A549 (cell line): ENCODE results near the gene ATP13A1.

Experiments used
- BHLHE40 ChIP-seq: IDR thresholded peaks from 2 replicates; pipeline ENCODE4 v1.6.1; 2012; ENCODE audit warnings: low read depth, low read length, inconsistent platforms
- ESRRA ChIP-seq: fragments of 150-350 bp; IDR thresholded peaks from 2 replicates; pipeline ENCODE4 v1.6.1; 2014; ENCODE audit warnings: mild to moderate bottlenecking, low read length, borderline replicate concordance
- JUN ChIP-seq, 2 experiments: fragments of >200 bp; sonication (Bioruptor Twin); formaldehyde crosslinking; IDR thresholded peaks; 2 replicates in 1 of 2; 3 replicates in 1 of 2; pipeline ENCODE4 v1.6.1; 2016 to 2017
- JUNB ChIP-seq: fragments of >200 bp; sonication (Bioruptor Twin); formaldehyde crosslinking; IDR thresholded peaks from 2 replicates; pipeline ENCODE4 v1.6.1; 2016
- POLR2A ChIP-seq: IDR thresholded peaks from 2 replicates; pipeline ENCODE4 v1.6.1; 2012; ENCODE audit warnings: mild to moderate bottlenecking, low read length
- RAD21 ChIP-seq, 2 experiments: fragments of >200 bp in 1 of 2; sonication (Bioruptor Twin) in 1 of 2; formaldehyde crosslinking in 1 of 2; IDR thresholded peaks in 1 of 2; conservative IDR thresholded peaks in 1 of 2; 2 replicates in 1 of 2; 3 replicates in 1 of 2; pipeline ENCODE4 v1.6.1; 2012 to 2018; ENCODE audit warnings: inconsistent platforms in 1 of 2
- ZFP36 ChIP-seq: fragments of 450-650 bp; IDR thresholded peaks from 2 replicates; pipeline ENCODE4 v1.6.1; 2014; ENCODE audit warnings: borderline replicate concordance; ENCODE audit not compliant: partially characterized antibody
- TF ChIP-seq, protein P1 (sequence below): IDR thresholded peaks from 2 replicates; pipeline ENCODE4 v1.6.1; 2012
- TF ChIP-seq, protein P2 (sequence below): fragments of >200 bp; sonication (Bioruptor Twin); formaldehyde crosslinking; IDR thresholded peaks from 3 replicates; pipeline ENCODE4 v1.5.1; 2016
- TF ChIP-seq, protein P3 (sequence below): fragments of 200-600 bp; sonication (generic); IDR thresholded peaks from 2 replicates; pipeline ENCODE4 v1.6.1; 2016; ENCODE audit warnings: antibody characterized with exemption, mild to moderate bottlenecking, moderate library complexity

DNA sequence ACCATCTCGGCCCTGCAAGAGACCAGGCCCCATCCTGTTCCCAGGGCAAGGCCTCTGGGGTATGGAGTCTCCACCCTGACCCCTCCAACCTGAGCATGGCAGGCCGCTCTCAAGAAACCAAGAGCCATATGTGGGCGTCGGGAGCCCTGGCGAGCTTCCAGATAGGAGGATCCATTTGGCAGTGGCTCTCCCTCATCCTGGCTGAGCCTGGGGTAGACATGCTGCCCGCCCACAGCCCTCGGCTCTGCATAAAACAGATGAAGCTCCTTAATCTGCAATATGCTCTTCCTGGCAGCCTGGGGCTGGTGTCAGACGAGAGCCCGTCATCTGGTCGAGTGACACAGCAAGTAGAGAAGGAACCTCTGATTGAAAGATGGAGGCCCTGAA, 6.1 kb downstream of the ATP13A1 start:
- TF ChIP-seq, protein P1, sequence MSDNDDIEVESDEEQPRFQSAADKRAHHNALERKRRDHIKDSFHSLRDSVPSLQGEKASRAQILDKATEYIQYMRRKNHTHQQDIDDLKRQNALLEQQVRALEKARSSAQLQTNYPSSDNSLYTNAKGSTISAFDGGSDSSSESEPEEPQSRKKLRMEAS, result no peak
- TF ChIP-seq ESRRA (no peak), RAD21 (conservative IDR thresholded peaks at IDR 0.05 in 1 of 2, IDR thresholded peaks at IDR 0.05 in 1 of 2) (no peak), POLR2A (no peak), BHLHE40 (no peak), ZFP36 (no peak), JUNB (no peak), JUN (IDR thresholded peaks at IDR 0.05) (no peak)
- TF ChIP-seq, protein P2, sequence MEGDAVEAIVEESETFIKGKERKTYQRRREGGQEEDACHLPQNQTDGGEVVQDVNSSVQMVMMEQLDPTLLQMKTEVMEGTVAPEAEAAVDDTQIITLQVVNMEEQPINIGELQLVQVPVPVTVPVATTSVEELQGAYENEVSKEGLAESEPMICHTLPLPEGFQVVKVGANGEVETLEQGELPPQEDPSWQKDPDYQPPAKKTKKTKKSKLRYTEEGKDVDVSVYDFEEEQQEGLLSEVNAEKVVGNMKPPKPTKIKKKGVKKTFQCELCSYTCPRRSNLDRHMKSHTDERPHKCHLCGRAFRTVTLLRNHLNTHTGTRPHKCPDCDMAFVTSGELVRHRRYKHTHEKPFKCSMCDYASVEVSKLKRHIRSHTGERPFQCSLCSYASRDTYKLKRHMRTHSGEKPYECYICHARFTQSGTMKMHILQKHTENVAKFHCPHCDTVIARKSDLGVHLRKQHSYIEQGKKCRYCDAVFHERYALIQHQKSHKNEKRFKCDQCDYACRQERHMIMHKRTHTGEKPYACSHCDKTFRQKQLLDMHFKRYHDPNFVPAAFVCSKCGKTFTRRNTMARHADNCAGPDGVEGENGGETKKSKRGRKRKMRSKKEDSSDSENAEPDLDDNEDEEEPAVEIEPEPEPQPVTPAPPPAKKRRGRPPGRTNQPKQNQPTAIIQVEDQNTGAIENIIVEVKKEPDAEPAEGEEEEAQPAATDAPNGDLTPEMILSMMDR, result no peak
- TF ChIP-seq, protein P3, sequence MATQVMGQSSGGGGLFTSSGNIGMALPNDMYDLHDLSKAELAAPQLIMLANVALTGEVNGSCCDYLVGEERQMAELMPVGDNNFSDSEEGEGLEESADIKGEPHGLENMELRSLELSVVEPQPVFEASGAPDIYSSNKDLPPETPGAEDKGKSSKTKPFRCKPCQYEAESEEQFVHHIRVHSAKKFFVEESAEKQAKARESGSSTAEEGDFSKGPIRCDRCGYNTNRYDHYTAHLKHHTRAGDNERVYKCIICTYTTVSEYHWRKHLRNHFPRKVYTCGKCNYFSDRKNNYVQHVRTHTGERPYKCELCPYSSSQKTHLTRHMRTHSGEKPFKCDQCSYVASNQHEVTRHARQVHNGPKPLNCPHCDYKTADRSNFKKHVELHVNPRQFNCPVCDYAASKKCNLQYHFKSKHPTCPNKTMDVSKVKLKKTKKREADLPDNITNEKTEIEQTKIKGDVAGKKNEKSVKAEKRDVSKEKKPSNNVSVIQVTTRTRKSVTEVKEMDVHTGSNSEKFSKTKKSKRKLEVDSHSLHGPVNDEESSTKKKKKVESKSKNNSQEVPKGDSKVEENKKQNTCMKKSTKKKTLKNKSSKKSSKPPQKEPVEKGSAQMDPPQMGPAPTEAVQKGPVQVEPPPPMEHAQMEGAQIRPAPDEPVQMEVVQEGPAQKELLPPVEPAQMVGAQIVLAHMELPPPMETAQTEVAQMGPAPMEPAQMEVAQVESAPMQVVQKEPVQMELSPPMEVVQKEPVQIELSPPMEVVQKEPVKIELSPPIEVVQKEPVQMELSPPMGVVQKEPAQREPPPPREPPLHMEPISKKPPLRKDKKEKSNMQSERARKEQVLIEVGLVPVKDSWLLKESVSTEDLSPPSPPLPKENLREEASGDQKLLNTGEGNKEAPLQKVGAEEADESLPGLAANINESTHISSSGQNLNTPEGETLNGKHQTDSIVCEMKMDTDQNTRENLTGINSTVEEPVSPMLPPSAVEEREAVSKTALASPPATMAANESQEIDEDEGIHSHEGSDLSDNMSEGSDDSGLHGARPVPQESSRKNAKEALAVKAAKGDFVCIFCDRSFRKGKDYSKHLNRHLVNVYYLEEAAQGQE, result no peak
